ENCODE results near the gene DOHH. TPM values are rescaled to one million over a fixed set of nuclear protein-coding genes. Genes with fewer than 3 reads are reported as not detected.

DOHH gene
- total RNA-seq, 1 donor from 2014 or later: 13.6 TPM

DNA sequence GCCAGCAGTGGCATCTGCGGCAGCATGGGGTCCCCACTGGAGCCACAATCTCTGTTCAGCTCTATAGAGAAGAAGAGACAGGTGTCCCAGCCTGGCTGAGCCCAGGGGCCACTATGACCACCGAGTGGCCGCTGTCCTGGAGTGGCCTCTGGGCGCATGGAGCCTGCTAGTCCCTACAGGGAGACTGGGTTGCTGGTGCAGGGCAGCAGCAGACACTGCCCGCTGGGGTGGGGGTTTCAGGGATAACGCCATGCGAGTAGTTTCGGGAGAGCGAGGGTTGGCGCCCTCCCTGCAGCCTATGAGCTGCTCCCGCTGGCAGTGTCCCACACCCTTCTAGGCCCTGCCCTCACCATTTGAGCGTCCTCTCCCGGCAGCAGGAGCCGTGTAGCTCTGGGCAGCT is 27.6 kb upstream of the DOHH start:
- intact Hi-C loops (cut with micrococcal nuclease): no loop called here
- H3K27me3 Mint-ChIP-seq: no peaks in the 10 kb centered on the region
- H3K9me3 Mint-ChIP-seq: no peaks in the 10 kb centered on the region
- H3K4me3 Mint-ChIP-seq: no peak overlapping the region
- peaks cover 24% of the 10 kb centered on the region for H3K36me3 Mint-ChIP-seq (ENCODE audit: low read depth)
- ChIA-PET POLR2A (no interaction called here), CTCF (no interaction called here)
- DNase-seq (no peak), ATAC-seq (ENCODE audit: low read depth) (no peak)
- no peak overlapping the region for H3K27ac Mint-ChIP-seq
- H3K4me1 Mint-ChIP-seq: no peaks in the 10 kb centered on the region
- TF ChIP-seq, protein P1, sequence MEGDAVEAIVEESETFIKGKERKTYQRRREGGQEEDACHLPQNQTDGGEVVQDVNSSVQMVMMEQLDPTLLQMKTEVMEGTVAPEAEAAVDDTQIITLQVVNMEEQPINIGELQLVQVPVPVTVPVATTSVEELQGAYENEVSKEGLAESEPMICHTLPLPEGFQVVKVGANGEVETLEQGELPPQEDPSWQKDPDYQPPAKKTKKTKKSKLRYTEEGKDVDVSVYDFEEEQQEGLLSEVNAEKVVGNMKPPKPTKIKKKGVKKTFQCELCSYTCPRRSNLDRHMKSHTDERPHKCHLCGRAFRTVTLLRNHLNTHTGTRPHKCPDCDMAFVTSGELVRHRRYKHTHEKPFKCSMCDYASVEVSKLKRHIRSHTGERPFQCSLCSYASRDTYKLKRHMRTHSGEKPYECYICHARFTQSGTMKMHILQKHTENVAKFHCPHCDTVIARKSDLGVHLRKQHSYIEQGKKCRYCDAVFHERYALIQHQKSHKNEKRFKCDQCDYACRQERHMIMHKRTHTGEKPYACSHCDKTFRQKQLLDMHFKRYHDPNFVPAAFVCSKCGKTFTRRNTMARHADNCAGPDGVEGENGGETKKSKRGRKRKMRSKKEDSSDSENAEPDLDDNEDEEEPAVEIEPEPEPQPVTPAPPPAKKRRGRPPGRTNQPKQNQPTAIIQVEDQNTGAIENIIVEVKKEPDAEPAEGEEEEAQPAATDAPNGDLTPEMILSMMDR (IDR thresholded peaks at IDR 0.05): no peak

DNA sequence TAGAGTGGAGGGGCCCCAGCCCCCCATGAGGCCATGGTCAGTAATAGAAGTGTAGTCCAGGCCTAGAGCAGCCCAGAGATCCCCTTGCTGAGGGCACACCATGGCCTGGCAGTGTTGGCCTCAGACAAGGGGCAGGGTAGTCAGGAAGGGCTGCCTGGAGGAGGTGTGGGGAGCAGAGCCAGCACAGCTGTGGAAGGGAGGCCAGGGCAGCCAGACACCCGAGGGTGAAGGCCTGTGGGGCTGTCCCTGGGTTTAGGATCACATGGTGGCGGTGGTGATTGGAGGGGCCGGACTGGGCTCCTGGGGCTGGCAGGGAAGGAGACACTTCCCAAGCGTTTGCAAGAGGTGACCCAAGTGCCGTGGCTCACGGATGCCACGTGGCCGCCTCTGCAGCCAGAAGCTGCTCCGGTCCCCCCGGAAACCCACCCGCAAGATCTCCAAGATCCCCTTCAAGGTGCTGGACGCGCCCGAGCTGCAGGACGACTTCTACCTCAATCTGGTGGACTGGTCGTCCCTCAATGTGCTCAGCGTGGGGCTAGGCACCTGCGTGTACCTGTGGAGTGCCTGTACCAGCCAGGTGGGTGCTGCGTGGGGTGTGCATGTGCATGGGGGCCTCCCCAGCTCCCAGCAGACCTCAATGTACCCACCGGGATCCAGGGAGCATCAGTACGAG is 26.9 kb upstream of the DOHH start:
- POLR2A ChIA-PET: no interaction called here
- Mint-ChIP-seq H3K27me3 (no peaks in the 10 kb centered on the region), H3K4me1 (no peaks in the 10 kb centered on the region), H3K27ac (no peak overlapping the region), H3K4me3 (no peak overlapping the region), H3K9me3 (no peaks in the 10 kb centered on the region), H3K36me3 (ENCODE audit: low read depth) (peaks cover 24% of the 10 kb centered on the region)
- no peak for DNase-seq
- CTCF ChIA-PET: no interaction called here
- intact Hi-C loops (cut with micrococcal nuclease): no loop called here
- TF ChIP-seq, protein P1 (IDR thresholded peaks at IDR 0.05): no peak
- ATAC-seq (ENCODE audit: low read depth): no peak

DNA sequence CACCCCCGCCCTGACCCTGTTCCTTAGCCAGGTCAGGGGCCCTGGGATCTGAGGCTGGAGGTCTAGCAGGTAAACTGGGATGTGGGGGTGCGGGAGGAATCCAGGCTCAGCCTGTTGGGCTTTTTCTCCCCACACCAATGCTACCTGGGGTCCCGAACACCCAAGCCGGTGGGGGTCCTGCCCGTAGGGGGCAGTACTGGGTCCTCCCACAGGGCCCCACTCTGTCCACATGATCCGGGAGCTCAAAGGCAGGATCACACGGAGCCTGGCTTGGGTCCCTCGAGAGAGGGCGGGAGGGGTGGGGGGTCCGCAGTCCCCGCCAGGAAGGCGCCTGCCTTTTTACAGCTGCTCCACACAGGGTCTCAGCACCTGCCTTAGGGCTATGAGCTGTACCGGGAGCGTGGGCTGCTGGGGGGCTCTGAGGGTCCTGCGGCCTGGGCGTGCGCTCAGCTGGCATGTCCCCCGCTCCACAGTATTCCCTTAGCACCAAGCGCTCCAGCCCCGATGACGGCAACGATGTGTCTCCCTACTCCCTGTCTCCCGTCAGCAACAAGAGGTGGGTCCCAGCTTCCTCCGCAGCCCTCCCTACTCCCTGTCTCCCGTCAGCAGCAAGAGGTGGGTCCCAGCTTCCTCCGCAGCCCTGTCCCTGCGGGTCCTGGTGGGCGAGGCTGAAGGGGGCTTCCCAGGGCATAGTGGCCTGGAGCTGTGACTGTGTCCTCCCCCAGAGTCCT is 26.2 kb upstream of the DOHH start:
- intact Hi-C loops (cut with micrococcal nuclease): no loop called here
- POLR2A ChIA-PET: no interaction called here
- CTCF ChIA-PET: no interaction called here
- TF ChIP-seq, protein P1 (IDR thresholded peaks at IDR 0.05): no peak
- no peak for ATAC-seq (ENCODE audit: low read depth)
- Mint-ChIP-seq H3K27me3 (no peaks in the 10 kb centered on the region), H3K27ac (no peak overlapping the region), H3K36me3 (ENCODE audit: low read depth) (peaks cover 26% of the 10 kb centered on the region), H3K4me3 (no peak overlapping the region), H3K9me3 (no peaks in the 10 kb centered on the region), H3K4me1 (no peaks in the 10 kb centered on the region)
- DNase-seq: no peak

DNA sequence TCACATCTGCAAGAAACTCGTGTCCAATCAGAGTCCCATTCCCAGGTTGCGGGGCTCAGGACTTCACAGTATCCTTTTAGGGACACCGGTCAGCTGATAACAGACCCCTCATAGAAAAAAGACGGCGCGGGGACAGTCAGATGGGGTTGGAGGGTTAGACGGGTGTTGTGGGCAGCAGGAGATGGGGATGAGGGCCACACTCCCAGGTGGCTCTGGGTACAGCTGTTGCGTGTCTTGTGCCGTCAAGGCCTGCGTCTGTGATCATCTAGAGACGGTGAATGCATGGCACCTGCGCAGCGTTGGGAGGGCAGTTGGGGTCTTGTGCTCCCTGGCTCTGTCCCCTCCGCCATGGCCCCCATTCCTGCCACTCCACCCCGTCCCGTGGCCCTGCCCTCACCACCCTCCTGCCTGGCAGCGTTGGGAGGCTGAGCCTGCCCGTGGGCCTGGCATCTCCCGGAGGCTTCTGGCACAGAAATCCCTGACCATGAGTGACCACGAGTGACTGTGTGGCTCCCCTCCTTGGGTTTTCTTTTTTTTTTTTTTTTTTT is 24.5 kb upstream of the DOHH start:
- intact Hi-C loops (cut with micrococcal nuclease): no loop called here
- TF ChIP-seq, protein P1 (IDR thresholded peaks at IDR 0.05): no peak
- CTCF ChIA-PET: no interaction called here
- DNase-seq: no peak
- ATAC-seq (ENCODE audit: low read depth): no peak
- Mint-ChIP-seq H3K4me1 (peaks cover 6% of the 10 kb centered on the region), H3K4me3 (no peak overlapping the region), H3K27ac (no peak overlapping the region), H3K36me3 (ENCODE audit: low read depth) (peaks cover 33% of the 10 kb centered on the region), H3K27me3 (no peaks in the 10 kb centered on the region), H3K9me3 (no peaks in the 10 kb centered on the region)
- POLR2A ChIA-PET: interaction anchor here (0.6 kb wide), 1 partner anchor 731 kb away, joined by 3 read pairs; no protein-coding TSS in a partner anchor

DNA sequence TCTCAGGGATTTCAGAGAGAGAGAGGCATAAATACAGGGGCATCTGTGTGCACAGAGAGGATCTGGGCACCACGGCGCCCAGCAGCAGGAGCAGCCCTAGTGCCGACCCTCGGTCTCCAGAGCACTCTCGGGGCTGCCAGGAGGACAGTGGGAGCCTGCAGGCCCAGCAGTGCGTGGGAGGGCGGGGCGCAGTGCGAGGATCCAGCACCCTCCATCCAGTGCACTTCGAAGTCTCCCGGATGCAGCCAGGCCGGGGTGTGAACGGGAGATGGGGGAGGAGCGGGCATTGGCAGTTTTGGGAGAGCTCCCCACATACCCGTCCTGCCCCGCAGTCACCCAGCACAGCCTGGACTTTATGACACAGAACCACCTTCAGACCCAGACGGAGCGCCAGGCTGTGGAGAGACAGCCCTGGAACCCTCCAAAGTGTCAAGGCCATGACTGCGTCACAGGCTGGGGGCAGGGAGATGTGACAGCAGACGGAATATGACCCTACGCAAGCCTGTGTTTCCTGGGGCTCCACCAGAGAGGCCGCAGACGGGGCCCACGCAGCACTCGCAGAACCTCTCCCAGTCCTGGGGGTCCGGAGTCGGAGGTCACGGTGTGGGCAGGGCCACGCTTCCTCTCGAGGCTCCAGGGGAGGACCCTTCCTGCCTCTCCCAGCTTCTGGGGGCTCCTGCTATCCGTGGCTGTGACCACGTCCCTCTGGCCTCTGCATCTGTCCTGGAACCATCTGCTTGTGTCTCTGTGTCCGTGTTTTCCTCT is 23.8 kb upstream of the DOHH start:
- ChIA-PET POLR2A (no interaction called here), CTCF (no interaction called here)
- no peaks in the 10 kb centered on the region for H3K27me3 Mint-ChIP-seq
- TF ChIP-seq, protein P1 (IDR thresholded peaks at IDR 0.05): no peak
- peaks cover 33% of the 10 kb centered on the region for H3K36me3 Mint-ChIP-seq (ENCODE audit: low read depth)
- no peak overlapping the region for H3K4me3 Mint-ChIP-seq
- no peak for DNase-seq
- no peak overlapping the region for H3K27ac Mint-ChIP-seq
- ATAC-seq (ENCODE audit: low read depth): no peak
- peaks cover 13% of the 10 kb centered on the region for H3K4me1 Mint-ChIP-seq
- intact Hi-C loops (cut with micrococcal nuclease): no loop called here
- H3K9me3 Mint-ChIP-seq: no peaks in the 10 kb centered on the region
